Upper lobe of left lung (tissue), 4 donors: ENCODE measurements around the gene ITGB7.

ENCODE experiments used
- CTCF ChIP-seq, 6 experiments: fragments of 450-650 bp in 4 of 6; fragments of 200-600 bp in 2 of 6; sonication (generic) in 2 of 6; IDR thresholded peaks; one replicate each; pipeline ENCODE4 v1.5.1; 2016 to 2019; ENCODE audit warnings: antibody characterized with exemption in 6 of 6
- POLR2A ChIP-seq, 4 donors: fragments of 450-650 bp; IDR thresholded peaks; one replicate each; pipeline ENCODE4 v1.5.1; 2016 to 2017; ENCODE audit warnings: antibody characterized with exemption in 4 of 4, mild to moderate bottlenecking in 2 of 4

GRCh38 chr12:53234271-53234914, 27.3 kb upstream of the ITGB7 start:
- no peak for TF ChIP-seq CTCF (IDR thresholded peaks at IDR 0.05)
- TF ChIP-seq POLR2A (IDR thresholded peaks at IDR 0.05), result no peak
